GM23338 (cell line): ENCODE results near the gene PIGN. TPM values are rescaled to one million over a fixed set of nuclear protein-coding genes. Genes with fewer than 3 reads are reported as not detected.

Experiments
- ATAC-seq: fragments of 200-7000 bp; cut with Tn5 transposase; 3 replicates; pipeline ENCODE4 v1.9.1; 2020
- DNase-seq: peaks from one replicate; pipeline ENCODE4 v3.0.0-alpha.2; 2015; ENCODE audit warnings: low spot score
- H2AFZ ChIP-seq: fragments of 200-600 bp; sonication (generic); 2 replicates; pipeline ENCODE4 v1.8.0; 2016; ENCODE audit warnings: antibody characterized with exemption, mild to moderate bottlenecking, moderate library complexity
- H3F3A ChIP-seq: fragments of 200-600 bp; sonication (generic); replicated peaks from 2 replicates; pipeline ENCODE4 v1.8.0; 2017; ENCODE audit warnings: antibody characterized with exemption, mixed run types, low read depth
- H3K27ac ChIP-seq: fragments of 200-600 bp; sonication (generic); 2 replicates; pipeline ENCODE4 v1.6.1; 2016; ENCODE audit warnings: low read depth
- H3K27me3 ChIP-seq: fragments of 200-600 bp; sonication (generic); 2 replicates; pipeline ENCODE4 v1.8.0; 2016; ENCODE audit warnings: mild to moderate bottlenecking, mixed run types, moderate library complexity; ENCODE audit not compliant: insufficient read depth
- H3K36me3 ChIP-seq: fragments of 200-600 bp; sonication (generic); 2 replicates; pipeline ENCODE4 v1.8.0; 2016; ENCODE audit warnings: mild to moderate bottlenecking; ENCODE audit not compliant: insufficient read depth
- H3K4me1 ChIP-seq: fragments of 200-600 bp; sonication (generic); 2 replicates; pipeline ENCODE4 v1.8.0; 2016; ENCODE audit warnings: mild to moderate bottlenecking, moderate library complexity; ENCODE audit not compliant: insufficient read depth
- H3K4me2 ChIP-seq: fragments of 200-600 bp; sonication (generic); 2 replicates; pipeline ENCODE4 v1.7.1; 2017; ENCODE audit warnings: mixed run types
- H3K4me3 ChIP-seq: fragments of 200-600 bp; sonication (generic); 2 replicates; pipeline ENCODE4 v1.6.1; 2016; ENCODE audit warnings: mixed run types
- H3K79me2 ChIP-seq: fragments of 200-600 bp; sonication (generic); replicated peaks from 2 replicates; pipeline ENCODE4 v1.8.0; 2017; ENCODE audit warnings: mild to moderate bottlenecking; ENCODE audit not compliant: insufficient read depth
- H3K9me2 ChIP-seq: fragments of 200-600 bp; sonication (generic); 2 replicates; pipeline ENCODE4 v1.8.0; 2017; ENCODE audit not compliant: insufficient read depth
- H4K20me1 ChIP-seq: fragments of 200-600 bp; sonication (generic); replicated peaks from 2 replicates; pipeline ENCODE4 v1.8.0; 2017; ENCODE audit warnings: mild to moderate bottlenecking; ENCODE audit not compliant: insufficient read depth
- H3K27ac Mint-ChIP-seq: 2 replicates; pipeline ENCODE4 v1.8.0; 2020; ENCODE audit warnings: inconsistent platforms, mild to moderate bottlenecking, moderate library complexity, mixed read lengths
- H3K27me3 Mint-ChIP-seq: 3 replicates; pipeline ENCODE4 v1.8.0; 2022; ENCODE audit warnings: low read depth, mild to moderate bottlenecking, moderate library complexity, mixed read lengths, inconsistent platforms; ENCODE audit not compliant: insufficient read depth, poor library complexity
- H3K36me3 Mint-ChIP-seq: 3 replicates; pipeline ENCODE4 v1.8.0; 2021; ENCODE audit warnings: low read depth, mild to moderate bottlenecking, inconsistent platforms, moderate library complexity, mixed read lengths
- H3K4me1 Mint-ChIP-seq: 3 replicates; pipeline ENCODE4 v1.8.0; 2020; ENCODE audit warnings: mild to moderate bottlenecking, inconsistent platforms, mixed read lengths
- H3K4me3 Mint-ChIP-seq: 3 replicates; pipeline ENCODE4 v1.8.0; 2021; ENCODE audit warnings: moderate library complexity, mild to moderate bottlenecking, inconsistent platforms, mixed read lengths
- H3K9me3 Mint-ChIP-seq: 3 replicates; pipeline ENCODE4 v1.8.0; 2020; ENCODE audit warnings: moderate library complexity, mild to moderate bottlenecking, inconsistent platforms, mixed read lengths
- CREB1 ChIP-seq: fragments of 250-450 bp; sonication (Bioruptor Pico); IDR thresholded peaks from 2 replicates; pipeline ENCODE4 v1.5.0; 2020; ENCODE audit warnings: low read depth, mild to moderate bottlenecking, moderate library complexity
- CTCF ChIP-seq, 2 experiments: fragments of 200-600 bp in 1 of 2; sonication (generic) in 1 of 2; conservative IDR thresholded peaks; 2 replicates each; pipeline versions ENCODE4 v1.5.1 to v1.6.1; 2016 to 2017; ENCODE audit warnings: antibody characterized with exemption in 2 of 2, low read depth in 2 of 2, mild to moderate bottlenecking in 2 of 2, moderate library complexity in 1 of 2
- EZH2 ChIP-seq: fragments of 200-600 bp; sonication (generic); IDR thresholded peaks from one replicate; pipeline ENCODE4 v1.8.0; 2017; ENCODE audit warnings: antibody characterized with exemption, mild to moderate bottlenecking, low read depth; ENCODE audit not compliant: unreplicated experiment
- EZH2phosphoT487 ChIP-seq: fragments of 200-600 bp; sonication (generic); IDR thresholded peaks from one replicate; pipeline ENCODE4 v1.8.1; 2018; ENCODE audit warnings: antibody characterized with exemption; ENCODE audit not compliant: unreplicated experiment
- JUNB ChIP-seq: IDR thresholded peaks from one replicate; pipeline ENCODE4 v1.6.1; 2016; ENCODE audit warnings: antibody characterized with exemption; ENCODE audit not compliant: unreplicated experiment
- NANOG ChIP-seq: IDR thresholded peaks from 2 replicates; pipeline ENCODE4 v1.6.1; 2016; ENCODE audit warnings: antibody characterized with exemption, borderline replicate concordance
- POLR2AphosphoS5 ChIP-seq: IDR thresholded peaks from 2 replicates; pipeline ENCODE4 v1.6.1; 2016; ENCODE audit warnings: antibody characterized with exemption, low read depth
- REST ChIP-seq: IDR thresholded peaks from one replicate; pipeline ENCODE4 v1.6.1; 2018; ENCODE audit warnings: antibody characterized with exemption; ENCODE audit not compliant: unreplicated experiment
- STAT1 ChIP-seq: IDR thresholded peaks from one replicate; pipeline ENCODE4 v1.6.1; 2016; ENCODE audit warnings: antibody characterized with exemption; ENCODE audit not compliant: unreplicated experiment
- ZNF114 ChIP-seq: fragments of 250-450 bp; sonication (Bioruptor Pico); IDR thresholded peaks from 2 replicates; pipeline ENCODE4 v1.5.0; 2020; ENCODE audit warnings: mild to moderate bottlenecking, moderate library complexity
- ZNF331 ChIP-seq: fragments of 250-450 bp; sonication (Bioruptor Pico); IDR thresholded peaks from 2 replicates; pipeline ENCODE4 v1.5.0; 2020; ENCODE audit warnings: low read depth, mild to moderate bottlenecking, moderate library complexity
- polyA plus RNA-seq: library from polyadenylated mRNA; unstranded; fragments of >200 nt; fragmentation: Nextera tagmentation; extraction: Ambion mirVana; gene quantifications from 2 replicates; pipeline ENCODE4 v1.2.1, GENCODE V29; 2016
- total RNA-seq: library from RNA; depleted of rRNA; stranded (reverse); fragments of >200 nt; shearing (Covaris generic); gene quantifications from 2 replicates; pipeline ENCODE4 v1.2.3, GENCODE V29; 2014
- TF ChIP-seq, protein P1 (sequence below): fragments of 250-450 bp; sonication (Bioruptor Pico); IDR thresholded peaks from 2 replicates; pipeline ENCODE4 v1.5.0; 2020; ENCODE audit warnings: mild to moderate bottlenecking, moderate library complexity
- TF ChIP-seq, protein P2 (sequence below): IDR thresholded peaks from 2 replicates; pipeline ENCODE4 v1.6.1; 2016; ENCODE audit warnings: antibody characterized with exemption

PIGN gene
- total and polyA plus RNA-seq, 2 experiments from 2014 or later: 9.4 to 33.0 TPM

DNA sequence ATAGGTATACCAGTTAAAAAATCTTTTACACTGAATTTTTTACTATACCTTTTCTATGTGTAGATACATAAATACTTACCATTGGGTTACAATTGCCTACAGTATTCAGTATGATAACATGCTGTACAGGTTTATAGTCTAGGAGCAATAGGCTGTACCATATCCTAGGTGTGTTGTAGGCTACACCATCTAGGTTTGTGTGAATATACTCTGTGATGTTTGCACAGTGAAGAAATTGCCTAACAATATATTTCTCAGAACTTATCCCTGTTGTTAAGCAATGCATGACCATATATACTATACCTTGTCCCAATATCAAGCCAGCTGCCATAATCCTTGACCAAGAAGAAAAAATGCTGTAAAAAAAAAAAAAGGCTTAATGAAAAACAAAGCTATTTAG is 114.5 kb downstream of the PIGN start:
- no peaks in the 10 kb centered on the region for H3K4me1 ChIP-seq
- H3K4me3 ChIP-seq: no peak overlapping the region
- H3K27ac Mint-ChIP-seq: no peak overlapping the region
- no peak overlapping the region for H3K4me2 ChIP-seq
- ATAC-seq: no peak
- H3K79me2 ChIP-seq: no peaks in the 10 kb centered on the region
- no peak overlapping the region for H3K27ac ChIP-seq
- no peaks in the 10 kb centered on the region for H3K27me3 ChIP-seq
- H3K27me3 Mint-ChIP-seq: no peaks in the 10 kb centered on the region
- H3K4me3 Mint-ChIP-seq: no peak overlapping the region
- no peak overlapping the region for H2AFZ ChIP-seq
- DNase-seq: no peak
- H3K36me3 Mint-ChIP-seq: no peaks in the 10 kb centered on the region
- no peaks in the 10 kb centered on the region; the same call in 2 of the 3 replicates for H3K9me3 Mint-ChIP-seq
- no peaks in the 10 kb centered on the region for H3F3A ChIP-seq
- TF ChIP-seq CTCF (conservative IDR thresholded peaks at IDR 0.05; ENCODE audit: low read depth in 2 of 2) (no peak), REST (no peak), POLR2AphosphoS5 (no peak), JUNB (no peak), ZNF114 (CRISPR knock-in tag) (no peak), EZH2 (no peak), STAT1 (no peak), CREB1 (no peak), ZNF331 (no peak), NANOG (no peak), EZH2phosphoT487 (no peak)
- TF ChIP-seq, protein P1, sequence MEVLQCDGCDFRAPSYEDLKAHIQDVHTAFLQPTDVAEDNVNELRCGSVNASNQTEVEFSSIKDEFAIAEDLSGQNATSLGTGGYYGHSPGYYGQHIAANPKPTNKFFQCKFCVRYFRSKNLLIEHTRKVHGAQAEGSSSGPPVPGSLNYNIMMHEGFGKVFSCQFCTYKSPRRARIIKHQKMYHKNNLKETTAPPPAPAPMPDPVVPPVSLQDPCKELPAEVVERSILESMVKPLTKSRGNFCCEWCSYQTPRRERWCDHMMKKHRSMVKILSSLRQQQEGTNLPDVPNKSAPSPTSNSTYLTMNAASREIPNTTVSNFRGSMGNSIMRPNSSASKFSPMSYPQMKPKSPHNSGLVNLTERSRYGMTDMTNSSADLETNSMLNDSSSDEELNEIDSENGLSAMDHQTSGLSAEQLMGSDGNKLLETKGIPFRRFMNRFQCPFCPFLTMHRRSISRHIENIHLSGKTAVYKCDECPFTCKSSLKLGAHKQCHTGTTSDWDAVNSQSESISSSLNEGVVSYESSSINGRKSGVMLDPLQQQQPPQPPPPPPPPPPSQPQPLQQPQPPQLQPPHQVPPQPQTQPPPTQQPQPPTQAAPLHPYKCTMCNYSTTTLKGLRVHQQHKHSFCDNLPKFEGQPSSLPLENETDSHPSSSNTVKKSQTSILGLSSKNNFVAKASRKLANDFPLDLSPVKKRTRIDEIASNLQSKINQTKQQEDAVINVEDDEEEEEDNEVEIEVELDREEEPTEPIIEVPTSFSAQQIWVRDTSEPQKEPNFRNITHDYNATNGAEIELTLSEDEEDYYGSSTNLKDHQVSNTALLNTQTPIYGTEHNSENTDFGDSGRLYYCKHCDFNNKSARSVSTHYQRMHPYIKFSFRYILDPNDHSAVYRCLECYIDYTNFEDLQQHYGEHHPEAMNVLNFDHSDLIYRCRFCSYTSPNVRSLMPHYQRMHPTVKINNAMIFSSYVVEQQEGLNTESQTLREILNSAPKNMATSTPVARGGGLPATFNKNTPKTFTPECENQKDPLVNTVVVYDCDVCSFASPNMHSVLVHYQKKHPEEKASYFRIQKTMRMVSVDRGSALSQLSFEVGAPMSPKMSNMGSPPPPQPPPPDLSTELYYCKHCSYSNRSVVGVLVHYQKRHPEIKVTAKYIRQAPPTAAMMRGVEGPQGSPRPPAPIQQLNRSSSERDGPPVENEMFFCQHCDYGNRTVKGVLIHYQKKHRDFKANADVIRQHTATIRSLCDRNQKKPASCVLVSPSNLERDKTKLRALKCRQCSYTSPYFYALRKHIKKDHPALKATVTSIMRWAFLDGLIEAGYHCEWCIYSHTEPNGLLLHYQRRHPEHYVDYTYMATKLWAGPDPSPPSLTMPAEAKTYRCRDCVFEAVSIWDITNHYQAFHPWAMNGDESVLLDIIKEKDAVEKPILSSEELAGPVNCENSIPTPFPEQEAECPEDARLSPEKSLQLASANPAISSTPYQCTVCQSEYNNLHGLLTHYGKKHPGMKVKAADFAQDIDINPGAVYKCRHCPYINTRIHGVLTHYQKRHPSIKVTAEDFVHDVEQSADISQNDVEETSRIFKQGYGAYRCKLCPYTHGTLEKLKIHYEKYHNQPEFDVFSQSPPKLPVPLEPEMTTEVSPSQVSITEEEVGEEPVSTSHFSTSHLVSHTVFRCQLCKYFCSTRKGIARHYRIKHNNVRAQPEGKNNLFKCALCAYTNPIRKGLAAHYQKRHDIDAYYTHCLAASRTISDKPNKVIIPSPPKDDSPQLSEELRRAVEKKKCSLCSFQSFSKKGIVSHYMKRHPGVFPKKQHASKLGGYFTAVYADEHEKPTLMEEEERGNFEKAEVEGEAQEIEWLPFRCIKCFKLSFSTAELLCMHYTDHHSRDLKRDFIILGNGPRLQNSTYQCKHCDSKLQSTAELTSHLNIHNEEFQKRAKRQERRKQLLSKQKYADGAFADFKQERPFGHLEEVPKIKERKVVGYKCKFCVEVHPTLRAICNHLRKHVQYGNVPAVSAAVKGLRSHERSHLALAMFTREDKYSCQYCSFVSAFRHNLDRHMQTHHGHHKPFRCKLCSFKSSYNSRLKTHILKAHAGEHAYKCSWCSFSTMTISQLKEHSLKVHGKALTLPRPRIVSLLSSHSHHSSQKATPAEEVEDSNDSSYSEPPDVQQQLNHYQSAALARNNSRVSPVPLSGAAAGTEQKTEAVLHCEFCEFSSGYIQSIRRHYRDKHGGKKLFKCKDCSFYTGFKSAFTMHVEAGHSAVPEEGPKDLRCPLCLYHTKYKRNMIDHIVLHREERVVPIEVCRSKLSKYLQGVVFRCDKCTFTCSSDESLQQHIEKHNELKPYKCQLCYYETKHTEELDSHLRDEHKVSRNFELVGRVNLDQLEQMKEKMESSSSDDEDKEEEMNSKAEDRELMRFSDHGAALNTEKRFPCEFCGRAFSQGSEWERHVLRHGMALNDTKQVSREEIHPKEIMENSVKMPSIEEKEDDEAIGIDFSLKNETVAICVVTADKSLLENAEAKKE (CRISPR knock-in tag): no peak
- TF ChIP-seq, protein P2, sequence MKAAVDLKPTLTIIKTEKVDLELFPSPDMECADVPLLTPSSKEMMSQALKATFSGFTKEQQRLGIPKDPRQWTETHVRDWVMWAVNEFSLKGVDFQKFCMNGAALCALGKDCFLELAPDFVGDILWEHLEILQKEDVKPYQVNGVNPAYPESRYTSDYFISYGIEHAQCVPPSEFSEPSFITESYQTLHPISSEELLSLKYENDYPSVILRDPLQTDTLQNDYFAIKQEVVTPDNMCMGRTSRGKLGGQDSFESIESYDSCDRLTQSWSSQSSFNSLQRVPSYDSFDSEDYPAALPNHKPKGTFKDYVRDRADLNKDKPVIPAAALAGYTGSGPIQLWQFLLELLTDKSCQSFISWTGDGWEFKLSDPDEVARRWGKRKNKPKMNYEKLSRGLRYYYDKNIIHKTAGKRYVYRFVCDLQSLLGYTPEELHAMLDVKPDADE: no peak
- no peaks in the 10 kb centered on the region for H3K4me1 Mint-ChIP-seq
- no peaks in the 10 kb centered on the region for H4K20me1 ChIP-seq
- no peaks in the 10 kb centered on the region for H3K36me3 ChIP-seq
- H3K9me2 ChIP-seq: no peaks in the 10 kb centered on the region
